ENCODE measurements around the gene NLRP6.
A peak's percentile ranks its signal among the peaks of the same experiment; 100 is the strongest.

Gene NLRP6

GRCh38 chr11:282171-282570, 4.0 kb downstream of the NLRP6 start:
- no peak for DNase-seq (ENCODE audit: low spot score)

GRCh38 chr11:282630-283360, 4.6 kb downstream of the NLRP6 start:
- no peak for DNase-seq (ENCODE audit: low spot score)

DNA sequence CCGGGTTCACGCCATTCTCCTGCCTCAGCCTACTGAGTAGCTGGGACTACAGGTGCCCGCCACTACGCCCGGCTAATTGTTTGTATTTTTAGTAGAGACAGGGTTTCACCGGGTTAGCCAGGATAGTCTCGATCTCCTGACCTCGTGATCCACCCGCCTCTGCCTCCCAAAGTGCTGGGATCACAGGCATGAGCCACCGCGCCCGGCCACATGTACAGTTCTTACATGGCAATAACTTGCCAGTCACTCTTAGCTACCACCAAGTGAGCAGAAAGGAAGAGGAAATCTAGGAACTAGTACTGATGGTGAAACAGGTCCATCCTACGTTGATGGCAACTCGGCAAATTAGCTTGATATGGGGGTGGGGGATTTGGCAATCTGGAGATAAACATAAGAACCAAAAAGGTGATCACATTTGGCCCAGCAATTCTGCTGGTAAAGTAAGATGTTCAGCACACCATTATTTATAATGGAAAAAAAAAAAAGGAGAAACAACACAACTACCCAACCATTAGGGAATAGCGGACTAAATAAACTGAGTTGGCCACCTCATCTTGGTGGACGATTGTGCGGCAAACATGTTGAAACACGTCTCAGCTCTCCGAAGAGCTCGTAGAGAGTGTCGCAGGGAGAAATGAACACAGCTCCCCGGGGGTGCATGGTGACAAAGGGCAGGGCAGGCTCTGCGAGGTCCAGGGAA, 5.3 kb downstream of the NLRP6 start:
- DNase-seq (ENCODE audit: low spot score): no peak

DNA sequence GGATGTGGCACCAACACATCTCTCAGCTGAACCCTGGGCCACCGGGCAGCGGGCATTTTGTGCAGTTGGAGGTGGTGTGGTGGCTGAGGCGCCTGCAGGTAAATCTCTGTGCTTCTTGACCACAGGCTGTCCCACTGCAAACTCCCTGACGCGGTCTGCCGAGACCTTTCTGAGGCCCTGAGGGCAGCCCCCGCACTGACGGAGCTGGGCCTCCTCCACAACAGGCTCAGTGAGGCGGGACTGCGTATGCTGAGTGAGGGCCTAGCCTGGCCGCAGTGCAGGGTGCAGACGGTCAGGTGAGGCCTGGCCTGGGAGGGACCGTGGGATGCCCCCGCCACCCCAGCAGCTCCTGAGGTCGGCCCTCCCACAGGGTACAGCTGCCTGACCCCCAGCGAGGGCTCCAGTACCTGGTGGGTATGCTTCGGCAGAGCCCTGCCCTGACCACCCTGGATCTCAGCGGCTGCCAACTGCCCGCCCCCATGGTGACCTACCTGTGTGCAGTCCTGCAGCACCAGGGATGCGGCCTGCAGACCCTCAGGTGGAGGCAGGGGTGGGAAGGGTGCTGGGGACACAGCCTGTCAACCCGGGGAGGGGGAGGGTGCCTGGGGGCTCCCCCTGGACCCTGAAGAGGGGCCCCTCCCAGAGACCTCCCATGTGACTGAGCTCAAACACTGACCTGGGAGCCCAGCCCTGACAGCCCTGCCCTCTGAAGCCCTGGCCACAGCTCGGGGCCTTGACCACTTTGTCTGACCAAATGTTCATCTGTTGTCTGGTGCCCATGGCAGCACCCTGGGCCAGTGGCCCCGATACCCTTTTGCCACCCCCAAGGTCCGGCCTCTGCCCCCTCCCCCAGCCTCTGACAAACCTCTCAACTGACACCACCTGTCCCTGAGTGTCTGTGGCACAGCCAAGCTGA, 6.2 kb downstream of the NLRP6 start:
- no peak for DNase-seq (ENCODE audit: low spot score)

GRCh38 chr11:285021-285893, 7.0 kb downstream of the NLRP6 start:
- DNase-seq (ENCODE audit: low spot score): no peak

GRCh38 chr11:285894-286220, 7.7 kb downstream of the NLRP6 start:
- DNase-seq (ENCODE audit: low spot score): no peak

GRCh38 chr11:286977-287820, 9.0 kb downstream of the NLRP6 start:
- DNase-seq (ENCODE audit: low spot score): peak; percentile 17

DNA sequence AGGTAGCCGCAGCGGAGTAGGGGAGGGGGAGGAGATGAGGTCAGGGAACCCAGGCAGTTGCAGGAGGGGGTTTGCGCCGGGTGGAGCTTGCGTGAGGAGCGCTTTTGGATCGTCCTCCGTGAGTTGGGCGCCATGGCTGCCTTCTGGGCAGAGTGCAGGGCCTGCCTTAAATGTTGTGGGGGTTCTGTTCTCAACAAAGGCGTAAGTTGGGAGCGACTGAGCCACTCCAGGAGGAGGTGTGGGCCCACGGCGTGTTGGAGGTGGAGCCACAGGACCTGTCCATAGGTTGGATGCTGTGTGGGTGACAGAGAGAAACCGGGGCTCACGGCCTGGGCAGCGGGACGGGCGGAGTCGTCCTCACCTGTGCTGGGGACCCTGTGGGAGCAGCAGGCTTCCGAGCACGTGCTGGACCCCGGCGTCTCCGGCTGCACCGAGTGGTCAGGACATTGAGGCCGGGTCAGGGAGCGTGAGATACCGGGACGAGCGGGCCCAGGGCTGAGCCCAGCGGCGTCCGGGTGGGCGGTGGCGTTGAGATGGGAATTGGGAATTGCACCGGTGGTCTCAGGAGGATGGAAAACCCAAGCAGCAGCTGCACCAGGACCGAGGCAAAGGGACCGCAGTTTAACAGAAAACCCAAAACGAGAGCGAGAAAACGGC, 9.7 kb downstream of the NLRP6 start:
- peak; percentile 11 for DNase-seq (ENCODE audit: low spot score)

DNA sequence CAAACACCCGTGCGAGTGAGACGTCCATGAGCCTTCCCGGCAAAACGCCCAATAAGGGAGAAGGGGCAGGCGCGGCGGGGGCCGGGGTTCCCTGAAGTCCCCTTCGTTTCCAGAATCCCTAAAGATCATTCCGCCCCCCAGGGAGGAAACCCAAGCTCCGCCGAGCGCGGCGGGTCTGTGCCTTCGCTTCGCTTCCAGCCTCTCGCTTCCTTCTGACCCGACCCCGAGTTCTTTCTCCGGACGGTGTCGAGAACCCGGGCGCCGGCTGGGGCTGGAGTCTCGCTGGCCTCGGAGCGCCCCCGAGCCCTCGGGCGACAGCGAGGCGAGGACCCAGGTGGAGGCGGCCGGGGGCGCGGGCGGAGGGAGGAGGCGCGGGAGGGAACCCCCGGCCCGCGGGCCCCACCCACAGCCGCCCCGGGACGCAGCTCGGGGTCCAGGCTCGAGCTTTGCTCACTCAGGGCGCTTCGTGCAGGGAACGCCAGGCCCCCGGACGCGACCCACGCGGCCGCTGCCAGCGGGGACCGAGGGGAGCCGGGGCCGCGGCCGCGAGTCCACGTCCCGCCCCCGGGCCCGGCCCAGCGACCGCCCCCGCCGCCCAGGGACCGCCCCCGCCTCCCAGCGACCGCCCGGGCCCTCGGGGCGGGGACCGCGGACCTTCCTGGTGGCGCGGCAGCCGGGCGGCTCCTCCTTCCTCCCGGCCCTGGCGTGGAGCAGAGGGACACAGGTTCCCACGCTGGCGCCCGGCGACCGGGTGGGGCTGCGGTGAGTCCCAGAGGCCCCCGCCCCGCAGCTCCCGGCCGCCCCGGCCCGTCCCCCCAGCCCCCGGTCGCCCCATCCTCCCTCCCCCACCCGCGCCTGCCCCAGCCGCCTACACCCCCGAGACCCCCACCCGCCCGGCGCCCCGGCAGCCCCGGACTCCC, 10.5 kb downstream of the NLRP6 start, which contains the start of gene PGGHG:
PGGHG (plus strand) TSS at position 649 of the 920 bp plus-strand sequence. CDS start 691 bp downstream, outside the sequence.
- peak; percentile 61 for DNase-seq (ENCODE audit: low spot score)

GRCh38 chr11:289398-289711, 11.1 kb downstream of the NLRP6 start:
- no peak for DNase-seq (ENCODE audit: low spot score)

DNA sequence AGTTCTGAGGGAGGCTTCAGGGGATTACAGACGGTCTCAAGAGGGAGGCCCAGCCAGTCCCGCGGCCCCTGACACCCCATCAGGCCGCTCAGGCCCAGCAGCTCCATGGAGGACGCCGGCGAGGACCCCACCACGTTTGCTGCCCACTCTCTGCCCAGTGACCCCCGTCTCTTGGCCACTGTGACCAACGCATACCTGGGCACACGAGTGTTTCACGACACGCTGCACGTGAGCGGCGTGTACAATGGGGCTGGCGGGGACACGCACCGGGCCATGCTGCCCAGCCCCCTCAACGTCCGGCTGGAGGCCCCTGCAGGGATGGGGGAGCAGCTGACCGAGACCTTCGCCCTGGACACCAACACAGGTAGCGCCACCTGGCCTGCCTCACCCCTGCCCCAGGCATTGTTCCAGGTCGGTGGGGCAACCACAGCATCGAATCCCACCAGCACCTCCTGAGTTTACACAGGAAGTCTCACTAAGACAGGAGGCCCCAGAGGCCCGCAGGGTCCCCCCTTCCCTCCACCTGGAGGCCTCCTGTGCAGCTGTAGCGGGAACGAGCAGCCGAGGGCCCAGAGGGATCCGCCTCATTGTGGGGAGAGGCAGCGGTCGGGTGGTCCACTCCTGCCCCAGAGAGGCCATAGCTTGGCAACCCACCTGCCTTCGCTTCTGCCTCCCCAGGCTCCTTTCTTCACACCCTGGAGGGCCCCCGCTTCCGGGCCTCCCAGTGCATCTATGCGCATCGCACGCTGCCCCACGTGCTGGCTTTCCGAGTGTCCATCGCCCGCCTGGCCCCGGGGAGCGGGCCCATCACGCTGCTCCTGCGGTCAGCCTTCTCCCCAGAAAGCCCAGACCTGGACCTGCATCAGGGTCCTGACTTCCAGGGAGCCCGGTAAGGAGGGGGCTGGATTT, 11.8 kb downstream of the NLRP6 start:
- no peak for DNase-seq (ENCODE audit: low spot score)

- DNase-seq (ENCODE audit: low spot score): no peak
Measured at GRCh38 chr11:290621-291231, 12.5 kb downstream of the NLRP6 start.

GRCh38 chr11:291281-292210, 13.3 kb downstream of the NLRP6 start:
- DNase-seq (ENCODE audit: low spot score): no peak

GRCh38 chr11:292211-293121, 14.3 kb downstream of the NLRP6 start:
- no peak for DNase-seq (ENCODE audit: low spot score)

- DNase-seq (ENCODE audit: low spot score): no peak
Measured at GRCh38 chr11:293271-293851, 15.2 kb downstream of the NLRP6 start.
